ENCODE data around the gene INTS2.
"Not testable (repeated sequence)": the region's sequence is repeated elsewhere in the genome, so short reads cannot be mapped to it uniquely, and the experiment has no call there.

Gene INTS2, protein sequence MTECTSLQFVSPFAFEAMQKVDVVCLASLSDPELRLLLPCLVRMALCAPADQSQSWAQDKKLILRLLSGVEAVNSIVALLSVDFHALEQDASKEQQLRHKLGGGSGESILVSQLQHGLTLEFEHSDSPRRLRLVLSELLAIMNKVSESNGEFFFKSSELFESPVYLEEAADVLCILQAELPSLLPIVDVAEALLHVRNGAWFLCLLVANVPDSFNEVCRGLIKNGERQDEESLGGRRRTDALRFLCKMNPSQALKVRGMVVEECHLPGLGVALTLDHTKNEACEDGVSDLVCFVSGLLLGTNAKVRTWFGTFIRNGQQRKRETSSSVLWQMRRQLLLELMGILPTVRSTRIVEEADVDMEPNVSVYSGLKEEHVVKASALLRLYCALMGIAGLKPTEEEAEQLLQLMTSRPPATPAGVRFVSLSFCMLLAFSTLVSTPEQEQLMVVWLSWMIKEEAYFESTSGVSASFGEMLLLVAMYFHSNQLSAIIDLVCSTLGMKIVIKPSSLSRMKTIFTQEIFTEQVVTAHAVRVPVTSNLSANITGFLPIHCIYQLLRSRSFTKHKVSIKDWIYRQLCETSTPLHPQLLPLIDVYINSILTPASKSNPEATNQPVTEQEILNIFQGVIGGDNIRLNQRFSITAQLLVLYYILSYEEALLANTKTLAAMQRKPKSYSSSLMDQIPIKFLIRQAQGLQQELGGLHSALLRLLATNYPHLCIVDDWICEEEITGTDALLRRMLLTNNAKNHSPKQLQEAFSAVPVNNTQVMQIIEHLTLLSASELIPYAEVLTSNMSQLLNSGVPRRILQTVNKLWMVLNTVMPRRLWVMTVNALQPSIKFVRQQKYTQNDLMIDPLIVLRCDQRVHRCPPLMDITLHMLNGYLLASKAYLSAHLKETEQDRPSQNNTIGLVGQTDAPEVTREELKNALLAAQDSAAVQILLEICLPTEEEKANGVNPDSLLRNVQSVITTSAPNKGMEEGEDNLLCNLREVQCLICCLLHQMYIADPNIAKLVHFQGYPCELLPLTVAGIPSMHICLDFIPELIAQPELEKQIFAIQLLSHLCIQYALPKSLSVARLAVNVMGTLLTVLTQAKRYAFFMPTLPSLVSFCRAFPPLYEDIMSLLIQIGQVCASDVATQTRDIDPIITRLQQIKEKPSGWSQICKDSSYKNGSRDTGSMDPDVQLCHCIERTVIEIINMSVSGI

DNA sequence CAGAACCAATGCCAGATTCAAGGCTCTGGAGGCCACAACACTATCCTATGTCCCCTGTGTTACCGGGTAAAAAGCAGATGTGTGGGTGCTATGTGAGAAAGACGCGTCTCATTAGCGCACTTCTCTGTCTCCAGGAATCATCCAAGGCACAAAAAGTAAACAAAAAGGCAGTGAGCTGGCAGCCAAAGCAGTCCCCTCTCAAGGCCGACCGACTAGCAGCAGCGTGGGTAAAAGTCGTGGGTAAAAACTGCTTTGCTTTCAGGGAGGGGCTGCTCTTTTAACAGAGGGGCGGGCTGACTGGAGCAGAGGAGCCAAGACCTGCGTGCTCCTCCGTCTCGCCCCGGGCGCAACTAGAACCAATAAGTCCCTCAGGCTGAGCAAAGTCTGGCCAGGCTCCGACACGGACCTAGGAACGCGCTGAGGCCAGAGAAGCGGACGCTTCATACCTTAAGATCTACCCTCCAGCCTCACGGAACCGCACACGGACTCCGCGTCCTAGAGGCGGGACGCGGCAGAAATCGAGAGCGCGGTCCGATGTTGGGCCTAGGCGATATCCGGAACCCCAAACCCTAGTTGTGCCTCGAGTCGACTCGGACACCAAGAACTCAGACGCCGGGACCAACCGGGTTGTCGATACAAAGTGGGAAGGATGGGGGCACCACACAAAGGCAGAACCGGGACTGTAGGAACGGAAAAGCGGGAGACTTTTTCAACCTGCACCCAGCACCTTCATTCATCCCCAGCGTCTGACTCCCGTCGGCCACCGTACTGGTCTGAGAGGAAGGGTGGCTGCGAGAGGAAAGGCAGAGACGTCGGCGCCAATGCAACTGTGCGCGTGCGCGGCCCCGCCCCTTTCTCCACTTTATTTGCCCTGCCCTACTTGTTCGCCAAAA is at the start of gene INTS2:
Gene INTS2, minus strand, starts transcription at position 775 of the 893 bp plus-strand sequence. CDS start 1,338 bp downstream, outside the sequence.
- DNase-seq (ENCODE audit: insufficient read length, low spot score) (peak; percentile 88), FAIRE-seq (peak; percentile 87)

DNA sequence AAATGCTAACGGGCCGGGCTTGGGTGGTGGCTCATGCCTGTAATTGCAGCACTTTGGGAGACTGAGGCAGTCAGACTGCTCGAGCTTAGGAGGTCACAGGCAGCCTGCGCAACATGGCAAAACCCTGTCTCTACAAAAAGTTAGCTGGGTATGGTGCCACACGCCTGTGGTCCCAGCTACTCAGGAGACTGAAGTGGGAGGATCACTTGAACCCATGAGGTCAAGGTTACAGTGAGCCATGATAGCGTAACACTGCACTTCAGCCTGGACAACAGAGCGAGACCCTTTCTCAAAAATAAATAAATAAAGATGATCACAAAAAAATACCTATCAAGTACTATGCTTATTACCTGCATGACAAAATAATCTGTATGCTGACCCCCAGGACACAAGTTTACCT is 46.3 kb upstream of the INTS2 start:
- FAIRE-seq (no peak), DNase-seq (ENCODE audit: insufficient read length, low spot score) (no peak)

DNA sequence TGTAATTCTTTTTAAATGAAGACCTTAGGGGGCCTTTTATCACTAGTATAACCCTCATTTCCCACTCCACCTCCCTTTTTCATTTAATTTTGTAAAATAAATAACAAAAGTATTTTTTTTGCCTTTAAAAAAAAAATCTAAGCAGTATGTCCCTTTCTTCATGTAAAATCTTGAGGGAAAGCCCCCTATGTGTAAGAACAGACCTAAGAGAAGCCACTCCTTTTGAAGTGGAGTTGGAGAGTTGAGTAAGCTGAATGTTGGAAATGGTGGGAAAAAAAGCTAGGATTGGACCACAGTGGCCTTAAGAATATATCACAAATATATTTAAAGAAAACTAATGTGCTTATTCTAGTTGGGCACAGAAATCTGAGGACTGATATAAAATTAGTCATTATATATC is 44.5 kb upstream of the INTS2 start:
- FAIRE-seq = no peak
- DNase-seq (ENCODE audit: insufficient read length, low spot score) = no peak

DNA sequence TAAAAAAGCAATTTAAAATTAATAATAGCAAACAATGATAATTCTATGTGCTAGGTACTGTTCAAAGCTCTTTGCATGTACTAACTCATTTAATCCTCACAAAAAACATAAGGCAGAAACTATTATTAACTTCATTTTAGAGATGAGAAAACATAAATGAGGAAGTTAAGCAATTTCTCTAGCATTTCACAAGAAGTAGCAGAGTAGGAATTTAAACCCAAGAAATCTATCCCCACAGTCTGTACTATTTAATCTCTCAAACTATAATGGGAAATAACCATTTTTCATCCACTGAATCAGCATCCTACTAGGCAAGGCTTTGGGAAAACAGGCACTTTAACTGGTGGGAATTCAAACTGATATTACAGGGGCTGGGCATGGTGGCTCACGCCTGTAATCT is 42.2 kb upstream of the INTS2 start:
- no peak for DNase-seq (ENCODE audit: insufficient read length, low spot score)
- no peak for FAIRE-seq

DNA sequence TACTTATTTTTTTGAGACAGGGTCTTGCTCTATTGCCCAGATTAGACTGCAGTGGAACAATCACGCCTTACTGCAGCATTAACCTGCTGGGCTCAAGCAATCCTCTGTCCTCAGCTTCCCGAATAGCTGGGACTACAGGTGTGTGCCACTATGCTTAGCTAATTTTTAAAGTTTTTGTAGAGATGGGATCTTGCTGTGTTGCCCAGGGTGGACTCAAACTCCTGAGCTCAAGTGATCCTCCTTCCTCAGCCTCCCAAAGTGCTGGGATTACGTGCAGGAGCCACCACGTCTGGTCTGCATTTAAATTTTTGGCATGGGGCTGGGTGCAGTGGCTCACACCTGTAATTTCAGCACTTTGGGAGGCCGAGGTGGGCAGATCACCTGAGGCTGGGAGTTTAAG is 41.0 kb upstream of the INTS2 start:
- FAIRE-seq (no peak), DNase-seq (ENCODE audit: insufficient read length, low spot score) (no peak)

DNA sequence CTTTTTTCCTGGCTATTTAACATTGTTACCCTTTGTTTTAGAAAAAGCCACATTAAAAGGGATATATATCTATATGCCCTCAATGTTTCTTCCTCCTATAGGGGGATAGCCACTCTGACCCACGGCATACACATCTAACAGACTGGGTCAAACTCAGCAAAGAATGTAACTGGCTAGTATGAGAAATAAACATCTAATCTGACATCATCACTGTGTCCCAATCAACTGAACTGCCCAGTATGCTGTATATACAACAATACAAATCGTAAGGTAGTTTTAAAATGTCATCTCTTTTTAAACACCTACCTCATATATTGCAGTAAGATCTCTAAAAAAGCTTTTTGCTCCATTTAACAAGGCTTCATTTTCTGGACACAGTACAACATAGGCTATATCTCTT is 39.9 kb upstream of the INTS2 start:
- no peak for DNase-seq (ENCODE audit: insufficient read length, low spot score)
- no peak for FAIRE-seq

DNA sequence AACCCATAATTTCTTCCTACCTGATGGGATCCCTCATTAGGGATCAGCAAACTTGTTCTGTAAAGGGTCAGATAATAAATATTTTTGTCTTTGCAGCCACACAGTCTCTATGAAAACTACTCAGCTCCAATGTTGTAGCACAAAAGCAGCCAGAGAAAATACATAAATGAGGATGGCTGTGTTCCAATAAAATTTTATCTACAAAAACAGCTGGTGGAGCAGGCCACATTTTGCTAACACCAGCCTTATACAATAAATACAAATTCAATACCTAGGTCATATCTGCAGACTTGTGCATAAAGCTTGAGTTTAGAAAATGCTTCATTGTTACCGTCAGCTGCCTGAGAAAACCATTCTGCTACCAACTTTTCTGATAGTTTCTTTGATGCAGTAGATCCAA is 38.4 kb upstream of the INTS2 start:
- FAIRE-seq (no peak), DNase-seq (ENCODE audit: insufficient read length, low spot score) (no peak)

DNA sequence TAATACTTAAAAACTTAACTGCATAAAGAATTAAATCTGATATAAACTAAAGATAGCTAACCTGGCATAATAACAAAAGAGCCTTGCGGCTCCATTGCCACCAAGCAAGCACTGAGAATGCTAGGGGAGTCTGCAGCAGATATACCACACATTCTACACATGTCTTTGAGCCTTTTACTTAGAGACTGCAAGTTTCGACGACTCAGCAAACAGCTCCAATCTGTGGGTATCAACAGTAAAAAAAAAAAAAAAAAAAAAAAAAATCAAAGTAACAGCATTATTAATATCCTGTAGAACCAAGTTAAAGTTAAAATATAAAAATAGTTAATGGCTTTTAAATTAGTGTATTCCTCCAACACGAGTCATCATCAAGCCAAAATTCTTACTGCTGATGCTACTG is 27.8 kb upstream of the INTS2 start:
- FAIRE-seq (no peak), DNase-seq (ENCODE audit: insufficient read length, low spot score) (no peak)

DNA sequence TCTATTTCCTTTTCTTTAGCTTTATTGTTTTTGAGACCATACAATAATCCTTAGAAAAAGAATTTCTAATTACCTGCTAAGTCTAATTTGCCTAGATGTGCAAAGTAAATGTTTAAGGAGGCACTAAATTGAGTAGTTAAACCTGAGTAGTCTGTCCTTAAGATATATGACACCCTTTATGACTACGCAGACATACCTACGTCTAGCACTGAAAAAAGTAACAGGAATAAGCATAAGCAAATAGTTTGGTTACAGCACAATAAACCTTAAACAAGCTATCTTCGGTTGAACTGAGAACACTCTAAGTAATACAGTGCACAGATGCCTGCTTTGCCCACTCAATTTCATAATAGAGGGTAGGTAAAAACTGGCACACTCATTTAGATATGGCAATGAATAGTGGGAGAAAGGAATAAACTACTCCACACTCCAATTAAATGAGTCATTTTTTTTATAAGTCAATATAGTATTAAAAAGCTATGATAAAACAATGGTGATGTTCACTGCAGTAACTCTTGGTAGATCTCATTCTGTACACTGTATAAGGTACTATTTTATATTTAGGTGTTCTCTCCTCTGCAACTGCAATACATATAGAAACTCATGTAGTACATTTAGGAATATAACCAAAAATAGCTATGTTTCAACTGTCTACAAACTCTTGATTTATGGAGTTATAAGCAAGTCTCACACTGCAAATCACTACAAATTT is 19.7 kb upstream of the INTS2 start:
- DNase-seq (ENCODE audit: insufficient read length, low spot score) (no peak), FAIRE-seq (no peak)

DNA sequence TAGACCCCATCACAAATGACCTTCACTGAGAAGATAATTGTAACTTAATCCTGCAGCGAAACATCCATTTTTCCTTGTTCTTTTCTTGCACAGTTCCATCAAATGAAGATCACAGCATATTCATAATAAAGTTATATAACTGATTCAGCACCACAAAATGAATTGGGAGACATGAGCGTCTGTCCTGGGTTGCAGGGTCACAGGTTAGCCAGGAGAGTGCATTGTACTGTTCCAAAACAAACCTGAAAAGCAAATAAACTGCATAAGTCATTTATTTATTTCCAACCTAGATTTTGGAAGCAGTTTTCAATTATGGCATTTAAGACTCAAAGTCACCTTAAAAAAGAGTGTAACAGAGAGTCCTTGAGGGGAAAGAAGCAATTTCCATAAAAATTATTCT is 18.6 kb upstream of the INTS2 start:
- DNase-seq (ENCODE audit: insufficient read length, low spot score) (no peak), FAIRE-seq (no peak)

DNA sequence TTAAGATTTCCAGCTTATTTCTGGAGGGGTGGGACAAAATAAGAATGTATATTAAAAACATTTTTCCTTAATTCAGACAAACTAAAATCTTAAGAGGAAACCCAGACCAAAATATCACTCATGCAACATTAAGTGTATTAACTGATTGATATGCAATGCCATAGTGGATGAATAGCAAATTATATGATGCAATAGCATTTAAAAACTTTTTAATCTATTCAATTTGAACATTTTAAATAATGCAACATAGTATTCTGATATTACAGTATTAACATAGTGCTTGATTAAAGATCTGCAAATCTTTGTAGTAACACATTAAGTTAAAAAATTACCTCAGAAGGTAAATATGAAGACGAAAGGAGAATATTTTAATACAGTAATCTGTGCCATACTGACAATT is 15.3 kb upstream of the INTS2 start:
- no peak for FAIRE-seq
- no peak for DNase-seq (ENCODE audit: insufficient read length, low spot score)

DNA sequence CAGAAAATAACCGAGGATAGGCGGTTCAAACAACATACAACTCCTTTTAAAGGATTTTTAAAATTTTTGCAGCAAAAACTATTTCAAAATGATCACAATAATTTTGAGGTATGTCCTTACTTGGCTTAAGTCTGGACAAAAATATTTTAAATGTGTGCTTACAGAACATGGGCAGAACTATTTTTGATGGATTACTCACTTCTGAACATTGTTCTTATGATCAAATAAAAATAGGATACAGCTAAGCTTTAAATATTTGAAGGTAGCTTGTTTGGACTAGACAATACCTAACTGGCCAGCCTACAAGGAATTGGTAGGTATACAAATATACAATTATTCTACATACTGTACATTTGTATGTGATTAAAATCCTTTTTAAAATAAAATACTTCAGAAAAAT is 14.3 kb upstream of the INTS2 start:
- FAIRE-seq (no peak), DNase-seq (ENCODE audit: insufficient read length, low spot score) (no peak)

DNA sequence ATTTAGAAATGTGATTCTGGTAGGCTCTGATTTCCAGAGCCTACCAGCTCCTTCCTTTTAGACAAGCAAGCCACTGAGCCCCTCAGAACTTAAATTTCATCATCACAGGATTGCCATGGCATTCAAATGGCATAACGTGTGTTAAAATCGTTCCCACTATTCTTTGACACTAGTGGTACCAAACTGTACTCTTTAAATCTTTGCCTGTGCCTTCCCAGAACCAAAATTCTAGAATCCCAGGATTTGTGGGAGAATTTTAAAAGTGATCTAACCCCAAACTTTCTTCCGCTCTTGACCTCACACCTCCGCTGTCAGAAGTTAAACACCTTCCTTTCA is 287 bp upstream of the INTS2 start:
- FAIRE-seq = no peak
- no peak for DNase-seq (ENCODE audit: insufficient read length, low spot score)

DNA sequence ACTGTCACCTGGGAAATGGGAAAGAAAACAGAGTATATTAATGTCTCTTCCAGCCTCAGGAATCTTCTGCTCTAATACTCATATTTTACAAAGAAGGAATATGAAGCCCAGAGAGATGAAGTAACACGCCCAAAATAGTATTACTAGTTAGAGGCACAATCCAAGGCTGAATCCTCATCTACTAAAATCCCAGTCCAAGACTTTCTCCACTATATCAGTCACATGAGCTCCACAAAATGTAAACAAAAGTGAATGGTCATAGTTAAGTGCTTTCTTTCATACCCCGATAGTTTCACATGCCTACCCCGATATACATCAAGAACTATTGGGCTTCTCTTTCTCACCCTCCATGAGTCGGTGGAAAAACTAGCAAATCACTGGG is 965 bp downstream of the INTS2 start:
- DNase-seq (ENCODE audit: insufficient read length, low spot score) (no peak), FAIRE-seq (peak; percentile 4)

DNA sequence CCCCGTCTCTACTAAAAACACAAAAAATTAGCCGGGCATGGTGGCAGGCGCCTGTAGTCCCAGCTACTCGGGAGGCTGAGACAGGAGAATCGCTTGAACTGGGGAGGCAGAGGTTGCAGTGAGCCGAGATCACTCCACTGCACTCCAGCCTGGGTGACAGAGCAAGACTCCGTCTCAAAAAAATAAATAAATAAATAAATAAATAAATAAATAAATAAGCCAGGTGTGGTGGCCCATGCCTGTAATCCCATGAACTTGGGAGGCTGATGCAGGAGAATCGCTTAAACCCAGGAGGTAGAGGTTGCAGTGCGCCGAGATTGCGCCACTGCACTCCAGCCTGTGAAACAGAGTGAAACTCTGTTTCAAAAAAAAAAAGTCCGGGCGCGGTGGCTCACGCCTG is 12.6 kb downstream of the INTS2 start:
- FAIRE-seq; DNase-seq (ENCODE audit: insufficient read length, low spot score): not testable (repeated sequence)

DNA sequence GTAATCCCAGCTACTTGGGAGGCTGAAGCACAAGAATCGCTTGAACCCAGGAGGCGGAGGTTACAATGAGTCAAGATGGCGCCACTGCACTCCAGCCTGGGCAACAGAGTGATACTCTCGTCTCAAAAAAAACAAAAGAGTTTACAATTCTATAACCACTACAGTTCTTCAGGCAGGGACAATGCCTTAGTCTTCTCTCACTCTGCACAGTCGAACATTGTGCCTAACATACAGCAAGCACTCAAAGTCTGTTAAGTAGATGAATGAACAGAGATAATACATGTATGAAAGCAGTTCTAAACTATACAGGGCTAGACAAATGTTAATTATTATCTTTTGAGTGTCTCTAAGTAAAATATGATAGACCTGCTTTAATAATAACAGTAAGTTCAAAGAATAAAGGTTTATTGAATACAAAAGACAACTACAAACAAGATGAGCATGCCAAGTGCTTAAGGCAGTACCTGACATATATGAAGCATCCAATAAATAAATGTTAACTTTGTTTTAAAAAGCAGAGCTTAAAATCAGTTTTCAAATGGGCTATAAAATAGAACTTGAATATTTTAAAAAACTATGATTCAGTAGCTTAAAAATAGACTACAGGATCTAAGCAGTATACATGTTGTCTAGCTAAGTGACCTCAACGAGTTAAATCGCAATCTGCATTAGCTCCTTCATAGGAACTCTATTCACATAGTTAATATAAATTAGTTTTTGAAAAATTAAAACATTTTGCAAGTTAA is 19.3 kb downstream of the INTS2 start:
- DNase-seq (ENCODE audit: insufficient read length, low spot score) (no peak), FAIRE-seq (no peak)

DNA sequence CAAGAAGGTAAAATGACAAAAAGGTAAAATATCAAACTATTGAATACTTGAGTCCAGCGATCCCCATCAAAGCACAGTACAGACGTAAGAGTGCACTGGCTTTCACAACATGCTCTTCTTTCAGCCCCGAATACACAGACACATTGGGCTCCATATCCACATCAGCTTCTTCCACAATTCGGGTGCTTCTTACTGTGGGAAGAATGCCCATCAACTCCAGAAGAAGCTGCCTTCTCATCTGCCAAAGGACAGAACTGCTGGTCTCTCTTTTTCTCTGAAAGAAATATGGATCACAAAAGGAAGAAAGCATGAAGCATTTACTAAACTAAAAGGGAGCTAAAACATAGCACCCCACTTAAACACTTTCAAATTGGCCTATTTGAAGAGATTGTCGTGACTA is 20.4 kb downstream of the INTS2 start:
- no peak for DNase-seq (ENCODE audit: insufficient read length, low spot score)

DNA sequence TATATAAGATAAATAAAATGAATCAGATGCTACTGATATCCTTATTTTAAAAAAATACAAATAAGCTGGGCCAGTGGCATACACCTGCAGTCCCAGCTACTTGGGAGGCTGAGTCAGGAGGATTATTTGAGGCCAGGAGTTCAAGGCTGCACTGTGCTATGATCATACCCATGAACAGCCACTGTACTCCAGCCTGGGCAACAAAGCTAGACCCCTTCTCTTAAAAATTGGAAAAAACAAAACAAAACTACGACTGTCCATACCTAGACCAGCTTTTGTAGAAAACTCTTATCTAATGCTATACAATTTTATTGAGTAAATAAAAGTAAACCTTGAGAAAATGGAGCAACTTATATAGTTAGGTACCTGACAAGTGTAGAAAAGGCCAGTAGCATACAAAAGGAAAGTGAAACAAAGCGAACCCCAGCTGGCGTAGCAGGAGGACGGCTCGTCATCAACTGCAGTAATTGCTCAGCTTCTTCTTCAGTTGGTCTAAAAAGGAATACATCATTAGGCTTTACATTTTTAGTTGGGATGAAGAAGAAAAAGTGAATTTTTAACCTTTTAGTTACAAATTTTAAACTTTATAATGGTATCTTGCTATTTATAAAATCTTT is 23.6 kb downstream of the INTS2 start:
- DNase-seq (ENCODE audit: insufficient read length, low spot score) (peak; percentile 36), FAIRE-seq (peak; percentile 95)

More for the DNA sequence above, 20.4 kb downstream of the INTS2 start:
- FAIRE-seq = no peak

DNA sequence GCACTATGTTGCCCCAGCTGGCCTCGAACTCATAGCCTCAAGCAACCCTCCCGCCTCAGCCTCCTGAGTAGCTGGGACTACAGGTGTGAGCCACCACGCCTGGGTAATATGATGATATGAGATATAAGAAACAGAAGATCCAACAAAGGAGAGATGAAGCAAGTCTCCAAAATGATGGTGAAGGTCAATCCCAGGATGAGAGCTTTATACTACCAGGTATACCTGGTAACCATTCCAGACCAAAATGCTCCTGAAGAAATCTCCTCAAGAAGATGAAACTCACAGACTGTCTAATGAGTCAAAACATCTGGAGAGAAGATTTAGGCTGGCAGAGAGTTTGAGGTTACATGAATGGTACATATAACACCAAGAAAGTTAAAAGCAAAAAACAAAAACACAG is 24.5 kb downstream of the INTS2 start:
- DNase-seq (ENCODE audit: insufficient read length, low spot score) (no peak), FAIRE-seq (no peak)
